Breast epithelium (tissue), 4 donors: ENCODE data around the gene TXNDC16. TPM values are rescaled to one million over a fixed set of nuclear protein-coding genes. Genes with fewer than 3 reads are reported as not detected.

Source experiments
- DNase-seq, 2 donors: peaks; one replicate each; pipeline ENCODE4 v3.0.0-alpha.2; 2019; ENCODE audit warnings: low spot score in 2 of 2
- H3K27ac ChIP-seq, 2 donors: fragments of 200-600 bp; sonication (generic) in 1 of 2; one replicate each; pipeline ENCODE4 v1.5.1; 2016 to 2019; ENCODE audit warnings: mild to moderate bottlenecking in 1 of 2
- H3K27me3 ChIP-seq, 2 donors: fragments of 200-600 bp; sonication (generic) in 1 of 2; one replicate each; pipeline versions ENCODE4 v1.5.1 to v1.6.0; 2017 to 2019; ENCODE audit warnings: control low read depth in 1 of 2, mild to moderate bottlenecking in 1 of 2
- H3K36me3 ChIP-seq: fragments of 200-600 bp; one replicate; pipeline ENCODE4 v1.5.1; 2019
- H3K4me1 ChIP-seq, 2 donors: fragments of 200-600 bp; sonication (generic); one replicate each; pipeline ENCODE4 v1.5.1; 2016 to 2019; ENCODE audit warnings: control low read depth in 1 of 2
- H3K4me3 ChIP-seq, 3 donors: fragments of 200-600 bp; sonication (generic); 1 replicate in 2 of 3; 2 replicates in 1 of 3; pipeline ENCODE4 v1.5.1; 2016 to 2019; ENCODE audit warnings: mild to moderate bottlenecking in 3 of 3, moderate library complexity in 2 of 3
- H3K9me3 ChIP-seq, 2 donors: fragments of 200-600 bp; sonication (generic) in 1 of 2; one replicate each; pipeline ENCODE4 v1.5.1; 2016 to 2019; ENCODE audit warnings: control low read depth in 1 of 2
- POLR2A ChIP-seq: fragments of 450-650 bp; IDR thresholded peaks from one replicate; pipeline ENCODE4 v1.6.1; 2016; ENCODE audit warnings: antibody characterized with exemption, mild to moderate bottlenecking, moderate library complexity
- POLR2AphosphoS5 ChIP-seq, 3 donors: sonication (generic); formaldehyde crosslinking; IDR thresholded peaks; one replicate each; pipeline ENCODE4 v1.6.1; 2017; ENCODE audit warnings: antibody characterized with exemption in 3 of 3
- intact Hi-C: fragments of 100-400 bp; cut with DNase I; formaldehyde crosslinking; loops from one replicate; pipeline ENCODE4 v1.15.1; 2023; ENCODE audit warnings: low total_unique reads
- total RNA-seq, 3 donors: library from RNA; depleted of rRNA; stranded (reverse); fragments of >200 nt; gene quantifications; one replicate each; pipeline ENCODE4 v1.1.0, GENCODE V29; 2016
- TF ChIP-seq, protein P1 (sequence below), 3 donors: fragments of 450-650 bp; IDR thresholded peaks; one replicate each; pipeline ENCODE4 v1.5.1; 2016 to 2017; ENCODE audit warnings: antibody characterized with exemption in 3 of 3, mild to moderate bottlenecking in 3 of 3, moderate library complexity in 3 of 3

TXNDC16 gene
- total RNA-seq, 3 donors from 2014 or later = 11.5 to 18.3 (median 13.1) TPM

DNA sequence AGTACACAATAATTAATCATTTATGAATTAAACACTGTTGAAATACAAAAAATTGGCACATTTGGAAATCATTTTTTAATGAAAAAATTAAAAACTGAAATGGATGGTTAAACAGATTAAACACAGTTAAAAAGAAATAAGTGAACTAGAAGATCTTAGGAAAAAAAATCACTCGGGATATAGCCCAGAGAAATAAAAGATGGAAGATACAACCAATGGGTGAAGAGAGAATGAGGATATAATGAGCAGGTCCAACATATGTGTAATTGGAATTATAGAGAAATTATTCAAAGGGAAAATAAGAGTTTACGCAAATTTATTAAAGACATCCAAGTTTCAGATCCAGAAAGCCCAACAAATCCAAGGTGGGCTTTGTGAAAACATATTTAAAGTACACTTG lies 6.4 kb upstream of the TXNDC16 start:
- no peaks in the 10 kb centered on the region for H3K4me1 ChIP-seq
- no peak overlapping the region for H3K27ac ChIP-seq
- intact Hi-C loops = loop anchor here (10.0 kb wide), 1 partner anchor 146 kb away; the partner anchor contains the start of gene PSMC6
- H3K4me3 ChIP-seq = no peak overlapping the region
- no peaks in the 10 kb centered on the region for H3K27me3 ChIP-seq
- no peak for DNase-seq
- TF ChIP-seq, protein P1, sequence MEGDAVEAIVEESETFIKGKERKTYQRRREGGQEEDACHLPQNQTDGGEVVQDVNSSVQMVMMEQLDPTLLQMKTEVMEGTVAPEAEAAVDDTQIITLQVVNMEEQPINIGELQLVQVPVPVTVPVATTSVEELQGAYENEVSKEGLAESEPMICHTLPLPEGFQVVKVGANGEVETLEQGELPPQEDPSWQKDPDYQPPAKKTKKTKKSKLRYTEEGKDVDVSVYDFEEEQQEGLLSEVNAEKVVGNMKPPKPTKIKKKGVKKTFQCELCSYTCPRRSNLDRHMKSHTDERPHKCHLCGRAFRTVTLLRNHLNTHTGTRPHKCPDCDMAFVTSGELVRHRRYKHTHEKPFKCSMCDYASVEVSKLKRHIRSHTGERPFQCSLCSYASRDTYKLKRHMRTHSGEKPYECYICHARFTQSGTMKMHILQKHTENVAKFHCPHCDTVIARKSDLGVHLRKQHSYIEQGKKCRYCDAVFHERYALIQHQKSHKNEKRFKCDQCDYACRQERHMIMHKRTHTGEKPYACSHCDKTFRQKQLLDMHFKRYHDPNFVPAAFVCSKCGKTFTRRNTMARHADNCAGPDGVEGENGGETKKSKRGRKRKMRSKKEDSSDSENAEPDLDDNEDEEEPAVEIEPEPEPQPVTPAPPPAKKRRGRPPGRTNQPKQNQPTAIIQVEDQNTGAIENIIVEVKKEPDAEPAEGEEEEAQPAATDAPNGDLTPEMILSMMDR (IDR thresholded peaks at IDR 0.05) = no peak
- no peak for TF ChIP-seq POLR2A
- no peak for TF ChIP-seq POLR2AphosphoS5 (IDR thresholded peaks at IDR 0.05)
- H3K36me3 ChIP-seq = no peaks in the 10 kb centered on the region
- peaks cover 0 to 10% of the 10 kb centered on the region in 2 donors for H3K9me3 ChIP-seq

DNA sequence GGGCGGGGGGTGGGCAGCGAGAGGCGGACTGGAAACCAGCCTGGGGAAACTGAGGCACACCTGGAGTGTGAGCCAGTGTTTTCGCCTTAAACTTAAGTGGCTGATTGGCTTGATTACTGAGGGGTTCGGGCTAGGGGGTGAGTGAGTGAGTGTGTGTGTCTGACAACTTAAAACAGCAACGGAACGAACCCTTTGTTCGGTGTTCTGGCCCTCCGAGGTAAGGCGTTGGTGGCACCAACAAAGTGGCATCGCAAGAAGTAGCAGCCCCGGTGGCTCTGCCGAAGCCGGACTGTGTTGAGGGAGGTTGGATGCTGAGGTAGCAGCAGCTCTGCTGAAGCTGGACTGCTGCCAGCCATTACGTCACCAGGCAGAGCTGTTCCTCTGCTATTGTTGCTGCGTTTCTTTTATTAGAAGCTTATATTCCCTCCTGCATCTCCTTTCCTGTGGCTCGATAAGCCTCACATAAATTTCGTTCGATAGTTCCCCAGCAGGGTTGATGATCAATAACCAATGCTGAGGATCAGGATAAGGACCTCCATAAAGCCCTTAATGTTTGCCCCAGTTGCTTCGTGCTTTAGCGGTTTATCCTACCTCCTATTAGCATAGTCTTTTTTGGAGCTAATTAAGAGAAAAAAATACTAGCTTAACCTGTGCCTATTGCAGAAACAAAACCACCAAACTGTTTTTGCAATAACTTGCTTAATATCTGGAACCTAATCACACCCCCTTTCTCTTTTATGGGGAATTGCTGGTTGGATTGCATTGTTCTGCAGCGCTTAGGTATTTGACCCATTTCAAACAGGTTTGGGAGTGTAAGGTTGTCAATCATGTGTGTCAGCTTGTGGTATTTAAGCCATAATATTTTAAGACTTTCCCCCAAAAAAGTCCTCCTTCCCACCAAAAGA lies 1.6 kb upstream of the TXNDC16 start:
- H3K27me3 ChIP-seq = no peaks in the 10 kb centered on the region
- peak; percentile 86 to 90 for DNase-seq
- TF ChIP-seq, protein P1 (IDR thresholded peaks at IDR 0.05) = no peak
- no peak for TF ChIP-seq POLR2A
- TF ChIP-seq POLR2AphosphoS5 (IDR thresholded peaks at IDR 0.05) = peak; percentile 33 to 66 (median 57)
- intact Hi-C loops = loop anchor here (10.0 kb wide), 1 partner anchor 151 kb away; the partner anchor contains the start of gene PSMC6
- H3K4me1 ChIP-seq = no peaks in the 10 kb centered on the region
- H3K9me3 ChIP-seq = peaks cover 0 to 8% of the 10 kb centered on the region in 2 donors
- H3K4me3 ChIP-seq = peak overlapping the region; percentile 65 to 90 (median 89)
- H3K36me3 ChIP-seq = no peaks in the 10 kb centered on the region
- H3K27ac ChIP-seq = peak overlapping the region; percentile 91 to 92

DNA sequence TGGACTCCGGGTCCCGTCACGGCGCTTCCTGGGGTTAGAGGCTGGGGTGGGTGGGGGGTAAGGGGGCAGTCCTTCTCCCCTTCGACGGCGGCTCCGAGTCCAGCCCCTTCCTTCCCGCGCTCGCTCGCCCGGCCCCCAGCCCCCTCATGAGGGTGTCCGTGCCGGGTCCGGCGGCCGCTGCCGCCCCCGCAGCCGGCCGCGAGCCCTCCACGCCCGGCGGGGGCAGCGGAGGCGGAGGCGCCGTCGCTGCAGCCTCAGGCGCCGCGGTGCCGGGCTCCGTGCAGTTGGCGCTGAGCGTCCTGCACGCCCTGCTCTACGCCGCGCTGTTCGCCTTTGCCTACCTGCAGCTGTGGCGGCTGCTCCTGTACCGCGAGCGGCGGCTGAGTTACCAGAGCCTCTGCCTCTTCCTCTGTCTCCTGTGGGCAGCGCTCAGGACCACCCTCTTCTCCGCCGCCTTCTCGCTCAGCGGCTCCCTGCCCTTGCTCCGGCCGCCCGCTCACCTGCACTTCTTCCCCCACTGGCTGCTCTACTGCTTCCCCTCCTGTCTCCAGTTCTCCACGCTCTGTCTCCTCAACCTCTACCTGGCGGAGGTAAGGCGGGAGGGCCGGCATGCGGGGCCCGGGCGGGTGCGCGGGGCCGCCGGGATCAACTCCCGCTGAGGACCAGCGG lies 831 bp upstream of the TXNDC16 start:
- Histone ChIP-seq H3K4me1 (no peaks in the 10 kb centered on the region), H3K27ac (peak overlapping the region; percentile 91 to 92), H3K36me3 (no peaks in the 10 kb centered on the region), H3K27me3 (no peaks in the 10 kb centered on the region), H3K9me3 (no peaks in the 10 kb centered on the region), H3K4me3 (peak overlapping the region; percentile 65 to 90 (median 89))
- TF ChIP-seq POLR2AphosphoS5 (IDR thresholded peaks at IDR 0.05) (no peak), POLR2A (no peak)
- TF ChIP-seq, protein P1 (IDR thresholded peaks at IDR 0.05) = no peak
- intact Hi-C loops = loop anchor here (10.0 kb wide), 1 partner anchor 152 kb away; the partner anchor contains the start of gene PSMC6
- DNase-seq = peak in 1 of 2 donors; percentile 17

DNA sequence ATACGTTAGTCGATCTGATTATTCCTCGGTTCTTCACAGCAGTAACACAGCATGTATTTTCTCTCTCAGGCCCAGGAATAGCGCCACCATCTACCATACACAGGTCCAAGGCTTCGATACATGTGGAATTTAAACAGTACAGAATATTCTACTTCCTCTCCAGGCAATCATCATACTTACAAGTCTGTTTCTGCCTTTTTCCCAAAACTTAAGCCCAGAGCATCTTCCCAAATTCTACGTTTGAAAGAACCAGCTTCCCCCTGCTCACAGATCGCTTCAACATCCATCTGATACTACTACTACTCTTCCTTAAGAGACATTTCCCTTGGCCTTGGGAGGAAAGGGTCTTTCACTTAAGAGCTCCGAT lies 626 bp downstream of the TXNDC16 start:
- Histone ChIP-seq H3K4me3 (peak overlapping the region; percentile 65 to 90 (median 89)), H3K27me3 (no peaks in the 10 kb centered on the region), H3K9me3 (no peaks in the 10 kb centered on the region), H3K4me1 (no peaks in the 10 kb centered on the region), H3K27ac (peak overlapping the region; percentile 91 to 92), H3K36me3 (no peaks in the 10 kb centered on the region)
- no peak for DNase-seq
- intact Hi-C loops = loop anchor here (10.0 kb wide), 1 partner anchor 153 kb away; the partner anchor contains the start of gene PSMC6
- TF ChIP-seq POLR2A (no peak), POLR2AphosphoS5 (IDR thresholded peaks at IDR 0.05) (no peak)
- TF ChIP-seq, protein P1 (IDR thresholded peaks at IDR 0.05) = no peak
